WTC11 (cell line): ENCODE measurements around the gene TOM1L2. TPM values are rescaled to one million over a fixed set of nuclear protein-coding genes. Genes with fewer than 3 reads are reported as not detected.

ENCODE experiments used
- ATAC-seq: fragments of 200-7000 bp; cut with Tn5 transposase; 2 replicates; pipeline ENCODE4 v1.10.0; 2021; ENCODE audit warnings: mild to moderate bottlenecking, moderate library complexity
- CTCF ChIA-PET: fragments of 300-600 bp; sonication (Branson Sonifier 250); formaldehyde crosslinking; loops from one replicate; lab custom pipeline; 2021; ENCODE audit warnings: antibody characterized with exemption; lab: Charles Lee
- POLR2A ChIA-PET: fragments of 350-600 bp; sonication (Branson Sonifier 250); formaldehyde crosslinking; loops from one replicate; lab custom pipeline; 2021; ENCODE audit warnings: antibody characterized with exemption; lab: Charles Lee
- DNase-seq: peaks from one replicate; pipeline ENCODE4 v3.0.0; 2021; ENCODE audit warnings: low spot score
- H3K27ac Mint-ChIP-seq: 2 replicates; pipeline ENCODE4 v1.8.0; 2021; ENCODE audit warnings: mixed read lengths
- H3K27me3 Mint-ChIP-seq: 2 replicates; pipeline ENCODE4 v1.8.0; 2021; ENCODE audit warnings: low read depth, mild to moderate bottlenecking, moderate library complexity, mixed read lengths
- H3K36me3 Mint-ChIP-seq: 2 replicates; pipeline ENCODE4 v1.8.0; 2021; ENCODE audit warnings: mixed read lengths
- H3K4me1 Mint-ChIP-seq: 2 replicates; pipeline ENCODE4 v1.8.0; 2022; ENCODE audit warnings: mixed read lengths
- H3K4me3 Mint-ChIP-seq: 2 replicates; pipeline ENCODE4 v1.8.0; 2021; ENCODE audit warnings: mild to moderate bottlenecking, moderate library complexity, mixed read lengths
- H3K9me3 Mint-ChIP-seq: 2 replicates; pipeline ENCODE4 v1.8.0; 2021; ENCODE audit warnings: mixed read lengths
- ATF2 ChIP-seq: sonication (generic); formaldehyde crosslinking; IDR thresholded peaks from 2 replicates; pipeline ENCODE4 v1.8.1; 2022; ENCODE audit warnings: low read depth, missing genetic modification reagents, borderline replicate concordance
- CREB1 ChIP-seq: sonication (generic); formaldehyde crosslinking; IDR thresholded peaks from 2 replicates; pipeline ENCODE4 v1.8.0; 2023; ENCODE audit warnings: mild to moderate bottlenecking, missing genetic modification reagents
- ETV6 ChIP-seq: sonication (generic); formaldehyde crosslinking; IDR thresholded peaks from 2 replicates; pipeline ENCODE4 v1.8.1; 2022; ENCODE audit warnings: mild to moderate bottlenecking, missing genetic modification reagents
- GRHL2 ChIP-seq: fragments of 250-450 bp; sonication (Bioruptor Pico); IDR thresholded peaks from 2 replicates; pipeline ENCODE4 v1.8.0; 2022; ENCODE audit warnings: mild to moderate bottlenecking, moderate library complexity; ENCODE audit not compliant: insufficient replicate concordance, severe bottlenecking
- JUN ChIP-seq: sonication (generic); formaldehyde crosslinking; IDR thresholded peaks from 2 replicates; pipeline ENCODE4 v1.8.0; 2023; ENCODE audit warnings: mild to moderate bottlenecking, missing genetic modification reagents
- MAX ChIP-seq: sonication (generic); formaldehyde crosslinking; IDR thresholded peaks from 2 replicates; pipeline ENCODE4 v1.8.0; 2022; ENCODE audit warnings: mild to moderate bottlenecking, missing genetic modification reagents
- NFYB ChIP-seq: sonication (generic); formaldehyde crosslinking; conservative IDR thresholded peaks from 2 replicates; pipeline ENCODE4 v1.8.0; 2022; ENCODE audit warnings: low read depth, missing genetic modification reagents
- RORB ChIP-seq: fragments of 250-450 bp; sonication (Bioruptor Pico); IDR thresholded peaks from 2 replicates; pipeline ENCODE4 v1.9.0; 2021; ENCODE audit warnings: mild to moderate bottlenecking
- SMAD3 ChIP-seq: sonication (generic); formaldehyde crosslinking; IDR thresholded peaks from 2 replicates; pipeline ENCODE4 v1.8.0; 2022; ENCODE audit warnings: missing genetic modification reagents, mild to moderate bottlenecking, borderline replicate concordance
- ZNF396 ChIP-seq: fragments of 250-450 bp; sonication (Bioruptor Pico); IDR thresholded peaks from 2 replicates; pipeline ENCODE4 v1.8.0; 2021; ENCODE audit warnings: mild to moderate bottlenecking, moderate library complexity, borderline replicate concordance
- ZNF425 ChIP-seq: fragments of 250-450 bp; sonication (Bioruptor Pico); conservative IDR thresholded peaks from 2 replicates; pipeline ENCODE4 v1.9.0; 2021; ENCODE audit warnings: mild to moderate bottlenecking
- total RNA-seq: library from RNA; stranded (reverse); gene quantifications from 3 replicates; pipeline ENCODE4 v1.2.3, GENCODE V29; 2021
- TF ChIP-seq, protein P1 (sequence below): sonication (generic); formaldehyde crosslinking; IDR thresholded peaks from 2 replicates; pipeline ENCODE4 v1.8.1; 2023; ENCODE audit warnings: mild to moderate bottlenecking, missing genetic modification reagents
- TF ChIP-seq, protein P2 (sequence below): sonication (generic); formaldehyde crosslinking; conservative IDR thresholded peaks from 2 replicates; pipeline ENCODE4 v1.8.1; 2022; ENCODE audit warnings: mild to moderate bottlenecking, missing genetic modification reagents
- TF ChIP-seq, protein P3 (sequence below): sonication (generic); formaldehyde crosslinking; IDR thresholded peaks from 2 replicates; pipeline ENCODE4 v1.8.0; 2022; ENCODE audit warnings: mild to moderate bottlenecking, missing genetic modification reagents
- TF ChIP-seq, protein P4 (sequence below): sonication (generic); formaldehyde crosslinking; IDR thresholded peaks from 2 replicates; pipeline ENCODE4 v1.8.0; 2023; ENCODE audit warnings: missing genetic modification reagents
- TF ChIP-seq, protein P5 (sequence below): fragments of 250-450 bp; sonication (Bioruptor Pico); IDR thresholded peaks from 2 replicates; pipeline ENCODE4 v1.9.0; 2021; ENCODE audit warnings: mild to moderate bottlenecking, borderline replicate concordance

The TOM1L2 gene
- total RNA-seq, 1 experiment from 2014 or later: 6.4 TPM

- H3K4me1 Mint-ChIP-seq: peaks cover 30% of the 10 kb centered on the region
- H3K9me3 Mint-ChIP-seq: no peaks in the 10 kb centered on the region
- no peak for ATAC-seq
- no peaks in the 10 kb centered on the region for H3K36me3 Mint-ChIP-seq
- H3K27me3 Mint-ChIP-seq: no peaks in the 10 kb centered on the region
- TF ChIP-seq MAX (CRISPR knock-in tag) (no peak), JUN (no peak), ATF2 (no peak), ZNF425 (CRISPR knock-in tag) (no peak)
- TF ChIP-seq, protein P1, sequence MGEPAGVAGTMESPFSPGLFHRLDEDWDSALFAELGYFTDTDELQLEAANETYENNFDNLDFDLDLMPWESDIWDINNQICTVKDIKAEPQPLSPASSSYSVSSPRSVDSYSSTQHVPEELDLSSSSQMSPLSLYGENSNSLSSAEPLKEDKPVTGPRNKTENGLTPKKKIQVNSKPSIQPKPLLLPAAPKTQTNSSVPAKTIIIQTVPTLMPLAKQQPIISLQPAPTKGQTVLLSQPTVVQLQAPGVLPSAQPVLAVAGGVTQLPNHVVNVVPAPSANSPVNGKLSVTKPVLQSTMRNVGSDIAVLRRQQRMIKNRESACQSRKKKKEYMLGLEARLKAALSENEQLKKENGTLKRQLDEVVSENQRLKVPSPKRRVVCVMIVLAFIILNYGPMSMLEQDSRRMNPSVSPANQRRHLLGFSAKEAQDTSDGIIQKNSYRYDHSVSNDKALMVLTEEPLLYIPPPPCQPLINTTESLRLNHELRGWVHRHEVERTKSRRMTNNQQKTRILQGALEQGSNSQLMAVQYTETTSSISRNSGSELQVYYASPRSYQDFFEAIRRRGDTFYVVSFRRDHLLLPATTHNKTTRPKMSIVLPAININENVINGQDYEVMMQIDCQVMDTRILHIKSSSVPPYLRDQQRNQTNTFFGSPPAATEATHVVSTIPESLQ (CRISPR knock-in tag): no peak
- TF ChIP-seq, all 79 proteins: peak for 0
- Mint-ChIP-seq H3K4me3 (no peak overlapping the region), H3K27ac (no peak overlapping the region)
- DNase-seq: no peak
- POLR2A ChIA-PET: no interaction called here
- CTCF ChIA-PET: interaction anchor here (0.8 to 3.2 kb wide), 6 partner anchors 11 to 86 kb away, joined by 3 to 11 read pairs (median 4); partner anchors contain the start of genes DRC3 and TOM1L2
These were observed 27.5 kb downstream of the TOM1L2 start for GRCh38 chr17:17944743-17945142.

GRCh38 chr17:17944242-17944641 lies 28.0 kb downstream of the TOM1L2 start:
- Mint-ChIP-seq H3K4me3 (no peak overlapping the region), H3K4me1 (peaks cover 30% of the 10 kb centered on the region), H3K27me3 (no peaks in the 10 kb centered on the region), H3K36me3 (no peaks in the 10 kb centered on the region), H3K9me3 (no peaks in the 10 kb centered on the region), H3K27ac (no peak overlapping the region)
- POLR2A ChIA-PET: interaction anchor here (0.6 kb wide), 1 partner anchor 86 kb away, joined by 4 read pairs; no protein-coding TSS in a partner anchor
- DNase-seq: no peak
- no peak for ATAC-seq
- CTCF ChIA-PET: interaction anchor here (1.1 to 3.2 kb wide), 7 partner anchors 12 to 87 kb away, joined by 3 to 11 read pairs (median 4); no protein-coding TSS in a partner anchor
- TF ChIP-seq NFYB (CRISPR knock-in tag) (no peak), ZNF396 (CRISPR knock-in tag) (no peak), GRHL2 (CRISPR knock-in tag) (no peak), CREB1 (CRISPR knock-in tag) (no peak), ETV6 (no peak), SMAD3 (CRISPR knock-in tag) (no peak), RORB (CRISPR knock-in tag) (no peak)
- TF ChIP-seq, protein P2, sequence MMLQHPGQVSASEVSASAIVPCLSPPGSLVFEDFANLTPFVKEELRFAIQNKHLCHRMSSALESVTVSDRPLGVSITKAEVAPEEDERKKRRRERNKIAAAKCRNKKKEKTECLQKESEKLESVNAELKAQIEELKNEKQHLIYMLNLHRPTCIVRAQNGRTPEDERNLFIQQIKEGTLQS (CRISPR knock-in tag): no peak
- TF ChIP-seq, protein P3, sequence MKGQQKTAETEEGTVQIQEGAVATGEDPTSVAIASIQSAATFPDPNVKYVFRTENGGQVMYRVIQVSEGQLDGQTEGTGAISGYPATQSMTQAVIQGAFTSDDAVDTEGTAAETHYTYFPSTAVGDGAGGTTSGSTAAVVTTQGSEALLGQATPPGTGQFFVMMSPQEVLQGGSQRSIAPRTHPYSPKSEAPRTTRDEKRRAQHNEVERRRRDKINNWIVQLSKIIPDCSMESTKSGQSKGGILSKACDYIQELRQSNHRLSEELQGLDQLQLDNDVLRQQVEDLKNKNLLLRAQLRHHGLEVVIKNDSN: no peak
- TF ChIP-seq, protein P4, sequence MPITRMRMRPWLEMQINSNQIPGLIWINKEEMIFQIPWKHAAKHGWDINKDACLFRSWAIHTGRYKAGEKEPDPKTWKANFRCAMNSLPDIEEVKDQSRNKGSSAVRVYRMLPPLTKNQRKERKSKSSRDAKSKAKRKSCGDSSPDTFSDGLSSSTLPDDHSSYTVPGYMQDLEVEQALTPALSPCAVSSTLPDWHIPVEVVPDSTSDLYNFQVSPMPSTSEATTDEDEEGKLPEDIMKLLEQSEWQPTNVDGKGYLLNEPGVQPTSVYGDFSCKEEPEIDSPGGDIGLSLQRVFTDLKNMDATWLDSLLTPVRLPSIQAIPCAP (CRISPR knock-in tag): no peak
- TF ChIP-seq, protein P1 (CRISPR knock-in tag): no peak
- TF ChIP-seq, protein P5, sequence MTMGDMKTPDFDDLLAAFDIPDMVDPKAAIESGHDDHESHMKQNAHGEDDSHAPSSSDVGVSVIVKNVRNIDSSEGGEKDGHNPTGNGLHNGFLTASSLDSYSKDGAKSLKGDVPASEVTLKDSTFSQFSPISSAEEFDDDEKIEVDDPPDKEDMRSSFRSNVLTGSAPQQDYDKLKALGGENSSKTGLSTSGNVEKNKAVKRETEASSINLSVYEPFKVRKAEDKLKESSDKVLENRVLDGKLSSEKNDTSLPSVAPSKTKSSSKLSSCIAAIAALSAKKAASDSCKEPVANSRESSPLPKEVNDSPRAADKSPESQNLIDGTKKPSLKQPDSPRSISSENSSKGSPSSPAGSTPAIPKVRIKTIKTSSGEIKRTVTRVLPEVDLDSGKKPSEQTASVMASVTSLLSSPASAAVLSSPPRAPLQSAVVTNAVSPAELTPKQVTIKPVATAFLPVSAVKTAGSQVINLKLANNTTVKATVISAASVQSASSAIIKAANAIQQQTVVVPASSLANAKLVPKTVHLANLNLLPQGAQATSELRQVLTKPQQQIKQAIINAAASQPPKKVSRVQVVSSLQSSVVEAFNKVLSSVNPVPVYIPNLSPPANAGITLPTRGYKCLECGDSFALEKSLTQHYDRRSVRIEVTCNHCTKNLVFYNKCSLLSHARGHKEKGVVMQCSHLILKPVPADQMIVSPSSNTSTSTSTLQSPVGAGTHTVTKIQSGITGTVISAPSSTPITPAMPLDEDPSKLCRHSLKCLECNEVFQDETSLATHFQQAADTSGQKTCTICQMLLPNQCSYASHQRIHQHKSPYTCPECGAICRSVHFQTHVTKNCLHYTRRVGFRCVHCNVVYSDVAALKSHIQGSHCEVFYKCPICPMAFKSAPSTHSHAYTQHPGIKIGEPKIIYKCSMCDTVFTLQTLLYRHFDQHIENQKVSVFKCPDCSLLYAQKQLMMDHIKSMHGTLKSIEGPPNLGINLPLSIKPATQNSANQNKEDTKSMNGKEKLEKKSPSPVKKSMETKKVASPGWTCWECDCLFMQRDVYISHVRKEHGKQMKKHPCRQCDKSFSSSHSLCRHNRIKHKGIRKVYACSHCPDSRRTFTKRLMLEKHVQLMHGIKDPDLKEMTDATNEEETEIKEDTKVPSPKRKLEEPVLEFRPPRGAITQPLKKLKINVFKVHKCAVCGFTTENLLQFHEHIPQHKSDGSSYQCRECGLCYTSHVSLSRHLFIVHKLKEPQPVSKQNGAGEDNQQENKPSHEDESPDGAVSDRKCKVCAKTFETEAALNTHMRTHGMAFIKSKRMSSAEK (CRISPR knock-in tag): no peak
